ENCODE results near the gene PCDHA7. TPM values are rescaled to one million over a fixed set of nuclear protein-coding genes. Genes with fewer than 3 reads are reported as not detected.

PCDHA7 gene
- total RNA-seq, 1 experiment from 2014 or later = 0.48 TPM

- Mint-ChIP-seq H3K9me3 (no peaks in the 10 kb centered on the region), H3K27ac (no peak within 1 kb of the TSS), H3K4me3 (peak within 1 kb of the TSS in 1 of 2 experiments; percentile 33; a peak in 2 of 5 replicates), H3K36me3 (ENCODE audit: insufficient read depth in 1 of 3, low read depth in 3 of 3) (peaks cover 4 to 13% (median 4%) of the 10 kb centered on the region in 3 experiments), H3K27me3 (ENCODE audit: low read depth) (no peaks in the 10 kb centered on the region), H3K4me1 (no peaks in the 10 kb centered on the region; a peak in 1 of 4 replicates)
- no peak within 1 kb of the TSS for H4K91ac ChIP-seq (ENCODE audit: insufficient read length, low read depth, low read length)
- WGBS (ENCODE audit: extremely low coverage, insufficient read length, low lambda C conversion rate) = no CpG with 5 or more reads among the region's 35 CpGs
- H3K23ac ChIP-seq (ENCODE audit: insufficient read length, low read depth, low read length) = no peak within 1 kb of the TSS
- H2BK15ac ChIP-seq (ENCODE audit: low read depth, low read length) = no peak within 1 kb of the TSS
- H2BK20ac ChIP-seq (ENCODE audit: low read depth, low read length, poor library complexity, severe bottlenecking) = no peak within 1 kb of the TSS
- DNase-seq = peak; percentile 38
- no peak within 1 kb of the TSS for H3T11ph ChIP-seq (ENCODE audit: low read length)
- no peak within 1 kb of the TSS for H3K14ac ChIP-seq (ENCODE audit: insufficient read depth, low read length)
- H4K8ac ChIP-seq (replicated peaks; ENCODE audit: insufficient read length, low read depth, low read length) = no peak within 1 kb of the TSS
- no peak within 1 kb of the TSS for H3K4ac ChIP-seq (ENCODE audit: low read depth, low read length)
- peaks cover 2% of the 10 kb centered on the region for H3K23me2 ChIP-seq (ENCODE audit: insufficient read length, low read depth, low read length, poor library complexity, severe bottlenecking)
- no peak within 1 kb of the TSS for H2AFZ ChIP-seq (ENCODE audit: low read length)
- no peak within 1 kb of the TSS for H3K56ac ChIP-seq (ENCODE audit: insufficient read length, low read depth, low read length)
- H3K18ac ChIP-seq (ENCODE audit: insufficient read length, low read depth, low read length) = no peak within 1 kb of the TSS
- no peak for TF ChIP-seq CTCF (conservative IDR thresholded peaks at IDR 0.05)
- no peak within 1 kb of the TSS for H2BK12ac ChIP-seq (ENCODE audit: insufficient read length, low read depth, low read length)
- no peak within 1 kb of the TSS for H3K27ac ChIP-seq (ENCODE audit: insufficient read length, low read depth, low read length)
- no peak within 1 kb of the TSS for H2BK5ac ChIP-seq (ENCODE audit: insufficient read length, low read length)
- H3K27me3 ChIP-seq (ENCODE audit: insufficient read depth, low read length) = no peaks in the 10 kb centered on the region
- H2AK5ac ChIP-seq (ENCODE audit: insufficient read length, low read length) = no peak within 1 kb of the TSS
- H3K4me1 ChIP-seq (ENCODE audit: insufficient read depth, low read length) = no peaks in the 10 kb centered on the region
- no peaks in the 10 kb centered on the region for H4K20me1 ChIP-seq (ENCODE audit: control insufficient read depth, insufficient read depth, insufficient read length)
- H3K79me1 ChIP-seq (ENCODE audit: insufficient read depth, low read depth, low read length, poor library complexity, severe bottlenecking) = no peaks in the 10 kb centered on the region
- no peak within 1 kb of the TSS for H3K9ac ChIP-seq (ENCODE audit: extremely low read depth, insufficient read length, low read length)
- no peak within 1 kb of the TSS for H4K5ac ChIP-seq (ENCODE audit: insufficient read length, low read depth, low read length)
- no peaks in the 10 kb centered on the region for H3K9me3 ChIP-seq (ENCODE audit: control insufficient read depth, low read depth, low read length)
- H2BK120ac ChIP-seq (ENCODE audit: low read depth, low read length, poor library complexity, severe bottlenecking) = no peak within 1 kb of the TSS
- H3K4me2 ChIP-seq (ENCODE audit: insufficient read depth, insufficient read length, low read length) = no peak within 1 kb of the TSS
- H3K79me2 ChIP-seq (ENCODE audit: insufficient read depth, low read length) = peaks cover 2% of the 10 kb centered on the region; the same call in 1 of the 2 replicates
Observed at GRCh38 chr5:140881889-140882590, 48.0 kb downstream of the PCDHA7 start, which contains the start of gene PCDHA13. TSS of gene PCDHA13 (plus strand) at chr5:140882124. CDS start at chr5:140882269, 145 bp downstream.

Measured in H9 (cell line).